ENCODE measurements around the gene EPC2. TPM values are rescaled to one million over a fixed set of nuclear protein-coding genes. Genes with fewer than 3 reads are reported as not detected.

EPC2 gene
- total and polyA plus RNA-seq, 2 experiments from 2014 or later, result 6.3 to 27.0 TPM

- no peak overlapping the region for H3K4me3 Mint-ChIP-seq
- no peaks in the 10 kb centered on the region for H3K9me3 Mint-ChIP-seq
- H3K36me3 ChIP-seq (ENCODE audit: insufficient read depth), result no peaks in the 10 kb centered on the region
- H3K27me3 ChIP-seq (ENCODE audit: insufficient read depth), result no peaks in the 10 kb centered on the region
- H3K36me3 Mint-ChIP-seq (ENCODE audit: low read depth), result peaks cover 6% of the 10 kb centered on the region; the same call in 2 of the 3 replicates
- no peaks in the 10 kb centered on the region; the same call in 1 of the 2 replicates for H3K79me2 ChIP-seq (replicated peaks; ENCODE audit: insufficient read depth)
- H3K27ac Mint-ChIP-seq, result no peak overlapping the region
- ATAC-seq (no peak), DNase-seq (ENCODE audit: low spot score) (no peak)
- TF ChIP-seq REST (IDR thresholded peaks at IDR 0.05; ENCODE audit: unreplicated experiment) (no peak), ZNF114 (CRISPR knock-in tag; IDR thresholded peaks at IDR 0.05) (no peak), ZNF462 (CRISPR knock-in tag; IDR thresholded peaks at IDR 0.05) (no peak)
- no peak overlapping the region for H3K4me2 ChIP-seq
- H3K9me2 ChIP-seq (ENCODE audit: insufficient read depth), result no peaks in the 10 kb centered on the region
- peaks cover 31% of the 10 kb centered on the region for H3K4me1 ChIP-seq (ENCODE audit: insufficient read depth)
- no peaks in the 10 kb centered on the region for H3K27me3 Mint-ChIP-seq (ENCODE audit: insufficient read depth, low read depth, poor library complexity)
- H2AFZ ChIP-seq, result no peak overlapping the region
- no peak overlapping the region for H3K4me3 ChIP-seq
- H3K4me1 Mint-ChIP-seq, result peaks cover 29% of the 10 kb centered on the region
- H3K27ac ChIP-seq (ENCODE audit: low read depth), result peak overlapping the region; percentile 46; the same call in 1 of the 2 replicates
- no peaks in the 10 kb centered on the region; the same call in 1 of the 2 replicates for H4K20me1 ChIP-seq (replicated peaks; ENCODE audit: insufficient read depth)
- no peaks in the 10 kb centered on the region for H3F3A ChIP-seq (replicated peaks; ENCODE audit: low read depth)
Observed at GRCh38 chr2:148756292-148756975, 111.9 kb downstream of the EPC2 start.

Data from GM23338 (cell line).